Measurements from ENCODE around the gene TPCN2. TPM values are rescaled to one million over a fixed set of nuclear protein-coding genes. Genes with fewer than 3 reads are reported as not detected.
"Not testable (repeated sequence)": the region's sequence is repeated elsewhere in the genome, so short reads cannot be mapped to it uniquely, and the experiment has no call there.

Gene TPCN2
- total and polyA plus RNA-seq, 4 donors, result 1.5 to 27.9 (median 23.3) TPM

GRCh38 chr11:69134957-69135356 is 86.2 kb downstream of the TPCN2 start:
- Histone ChIP-seq H3K27ac (ENCODE audit: low read depth in 1 of 2, low read length in 2 of 2) (no peak overlapping the region), H3K36me3 (ENCODE audit: control insufficient read depth in 1 of 2, insufficient read depth in 2 of 2, low read length in 1 of 2) (no peaks in the 10 kb centered on the region), H3K4me1 (ENCODE audit: control insufficient read depth in 1 of 2, insufficient read depth in 2 of 2, low read length in 2 of 2) (no peaks in the 10 kb centered on the region), H3K4me3 (ENCODE audit: low read length in 2 of 2) (no peak overlapping the region), H3K9me3 (ENCODE audit: control insufficient read depth, low read length) (no peaks in the 10 kb centered on the region), H3K27me3 (ENCODE audit: control insufficient read depth in 1 of 2, insufficient read depth in 2 of 2, low read length in 1 of 2) (no peaks in the 10 kb centered on the region)
- DNase-seq, result no peak
- ATAC-seq (ENCODE audit: low FRiP score), result no peak
- 91 to 93% methylated on average over 8 of the region's 8 CpGs for WGBS, 2 donors
- intact Hi-C loops (cut with DNase I), result loop anchor here in 1 of 2 donors (10.0 kb wide), 1 partner anchor 110 kb away; no protein-coding TSS in a partner anchor

- Histone ChIP-seq H3K9me3 (ENCODE audit: control insufficient read depth, low read length) (no peaks in the 10 kb centered on the region), H3K4me1 (ENCODE audit: control insufficient read depth in 1 of 2, insufficient read depth in 2 of 2, low read length in 2 of 2) (no peaks in the 10 kb centered on the region), H3K27me3 (ENCODE audit: control insufficient read depth in 1 of 2, insufficient read depth in 2 of 2, low read length in 1 of 2) (no peaks in the 10 kb centered on the region), H3K4me3 (ENCODE audit: low read length in 2 of 2) (no peak overlapping the region), H3K27ac (ENCODE audit: low read depth in 1 of 2, low read length in 2 of 2) (no peak overlapping the region), H3K36me3 (ENCODE audit: control insufficient read depth in 1 of 2, insufficient read depth in 2 of 2, low read length in 1 of 2) (no peaks in the 10 kb centered on the region)
- 87 to 88% methylated on average over 14 of the region's 14 CpGs for WGBS, 2 donors
- ATAC-seq (ENCODE audit: low FRiP score) (no peak), DNase-seq (no peak)
- intact Hi-C loops (cut with DNase I), result loop anchor here in 1 of 2 donors (10.0 kb wide), 1 partner anchor 109 kb away; no protein-coding TSS in a partner anchor
Measured at GRCh38 chr11:69135420-69136363, 87.0 kb downstream of the TPCN2 start.

GRCh38 chr11:69136471-69136870 is 87.7 kb downstream of the TPCN2 start:
- WGBS, 2 donors, result 97% methylated on average over 9 of the region's 9 CpGs

GRCh38 chr11:69137151-69137844 is 88.6 kb downstream of the TPCN2 start:
- no peak for DNase-seq
- H3K4me3 ChIP-seq (ENCODE audit: low read length in 2 of 2), result no peak overlapping the region
- H3K4me1 ChIP-seq (ENCODE audit: control insufficient read depth in 1 of 2, insufficient read depth in 2 of 2, low read length in 2 of 2), result no peaks in the 10 kb centered on the region
- ATAC-seq (ENCODE audit: low FRiP score), result no peak
- WGBS, 2 donors, result 96% methylated on average over 8 of the region's 8 CpGs
- no peaks in the 10 kb centered on the region for H3K9me3 ChIP-seq (ENCODE audit: control insufficient read depth, low read length)
- no peak overlapping the region for H3K27ac ChIP-seq (ENCODE audit: low read depth in 1 of 2, low read length in 2 of 2)
- no peaks in the 10 kb centered on the region for H3K36me3 ChIP-seq (ENCODE audit: control insufficient read depth in 1 of 2, insufficient read depth in 2 of 2, low read length in 1 of 2)
- H3K27me3 ChIP-seq (ENCODE audit: control insufficient read depth in 1 of 2, insufficient read depth in 2 of 2, low read length in 1 of 2), result no peaks in the 10 kb centered on the region
- intact Hi-C loops (cut with DNase I), result loop anchor here in 1 of 2 donors (10.0 kb wide), 1 partner anchor 108 kb away; no protein-coding TSS in a partner anchor

More at GRCh38 chr11:69136471-69136870, 87.7 kb downstream of the TPCN2 start:
- Histone ChIP-seq H3K4me3 (ENCODE audit: low read length in 2 of 2) (no peak overlapping the region), H3K4me1 (ENCODE audit: control insufficient read depth in 1 of 2, insufficient read depth in 2 of 2, low read length in 2 of 2) (no peaks in the 10 kb centered on the region), H3K27ac (ENCODE audit: low read depth in 1 of 2, low read length in 2 of 2) (no peak overlapping the region), H3K27me3 (ENCODE audit: control insufficient read depth in 1 of 2, insufficient read depth in 2 of 2, low read length in 1 of 2) (no peaks in the 10 kb centered on the region), H3K9me3 (ENCODE audit: control insufficient read depth, low read length) (no peaks in the 10 kb centered on the region), H3K36me3 (ENCODE audit: control insufficient read depth in 1 of 2, insufficient read depth in 2 of 2, low read length in 1 of 2) (no peaks in the 10 kb centered on the region)
- ATAC-seq (ENCODE audit: low FRiP score), result no peak
- intact Hi-C loops (cut with DNase I), result loop anchor here in 1 of 2 donors (10.0 kb wide), 1 partner anchor 108 kb away; no protein-coding TSS in a partner anchor
- DNase-seq, result no peak

GRCh38 chr11:69138265-69138664 is 89.5 kb downstream of the TPCN2 start:
- intact Hi-C loops (cut with DNase I), result loop anchor here in 1 of 2 donors (10.0 kb wide), 1 partner anchor 107 kb away; no protein-coding TSS in a partner anchor
- Histone ChIP-seq H3K27me3 (ENCODE audit: control insufficient read depth in 1 of 2, insufficient read depth in 2 of 2, low read length in 1 of 2) (no peaks in the 10 kb centered on the region), H3K4me1 (ENCODE audit: control insufficient read depth in 1 of 2, insufficient read depth in 2 of 2, low read length in 2 of 2) (no peaks in the 10 kb centered on the region), H3K36me3 (ENCODE audit: control insufficient read depth in 1 of 2, insufficient read depth in 2 of 2, low read length in 1 of 2) (no peaks in the 10 kb centered on the region), H3K4me3 (ENCODE audit: low read length in 2 of 2) (no peak overlapping the region), H3K9me3 (ENCODE audit: control insufficient read depth, low read length) (no peaks in the 10 kb centered on the region), H3K27ac (ENCODE audit: low read depth in 1 of 2, low read length in 2 of 2) (no peak overlapping the region)
- WGBS, 2 donors, result 80 to 87% methylated on average over 3 of the region's 3 CpGs
- ATAC-seq (ENCODE audit: low FRiP score) (no peak), DNase-seq (no peak)

GRCh38 chr11:69140161-69140560 is 91.4 kb downstream of the TPCN2 start:
- 97% methylated on average over 7 of the region's 7 CpGs for WGBS, 2 donors
- H3K4me1 ChIP-seq (ENCODE audit: control insufficient read depth in 1 of 2, insufficient read depth in 2 of 2, low read length in 2 of 2); DNase-seq; intact Hi-C loops (cut with DNase I); H3K27me3 ChIP-seq (ENCODE audit: control insufficient read depth in 1 of 2, insufficient read depth in 2 of 2, low read length in 1 of 2); H3K4me3 ChIP-seq (ENCODE audit: low read length in 2 of 2); H3K9me3 ChIP-seq (ENCODE audit: control insufficient read depth, low read length); H3K27ac ChIP-seq (ENCODE audit: low read depth in 1 of 2, low read length in 2 of 2); ATAC-seq (ENCODE audit: low FRiP score); H3K36me3 ChIP-seq (ENCODE audit: control insufficient read depth in 1 of 2, insufficient read depth in 2 of 2, low read length in 1 of 2): not testable (repeated sequence)

- Histone ChIP-seq H3K36me3 (ENCODE audit: control insufficient read depth in 1 of 2, insufficient read depth in 2 of 2, low read length in 1 of 2) (no peaks in the 10 kb centered on the region), H3K27ac (ENCODE audit: low read depth in 1 of 2, low read length in 2 of 2) (no peak overlapping the region), H3K9me3 (ENCODE audit: control insufficient read depth, low read length) (no peaks in the 10 kb centered on the region), H3K4me1 (ENCODE audit: control insufficient read depth in 1 of 2, insufficient read depth in 2 of 2, low read length in 2 of 2) (no peaks in the 10 kb centered on the region), H3K27me3 (ENCODE audit: control insufficient read depth in 1 of 2, insufficient read depth in 2 of 2, low read length in 1 of 2) (no peaks in the 10 kb centered on the region), H3K4me3 (ENCODE audit: low read length in 2 of 2) (no peak overlapping the region)
- intact Hi-C loops (cut with DNase I), result no loop called here
- 94 to 95% methylated on average over 5 of the region's 5 CpGs for WGBS, 2 donors
- DNase-seq, result no peak
- ATAC-seq (ENCODE audit: low FRiP score), result no peak
Measured at GRCh38 chr11:69140635-69141034, 91.9 kb downstream of the TPCN2 start.

- Histone ChIP-seq H3K36me3 (ENCODE audit: control insufficient read depth in 1 of 2, insufficient read depth in 2 of 2, low read length in 1 of 2) (no peaks in the 10 kb centered on the region), H3K4me1 (ENCODE audit: control insufficient read depth in 1 of 2, insufficient read depth in 2 of 2, low read length in 2 of 2) (no peaks in the 10 kb centered on the region), H3K27ac (ENCODE audit: low read depth in 1 of 2, low read length in 2 of 2) (no peak overlapping the region), H3K9me3 (ENCODE audit: control insufficient read depth, low read length) (no peaks in the 10 kb centered on the region), H3K27me3 (ENCODE audit: control insufficient read depth in 1 of 2, insufficient read depth in 2 of 2, low read length in 1 of 2) (no peaks in the 10 kb centered on the region), H3K4me3 (ENCODE audit: low read length in 2 of 2) (no peak overlapping the region)
- intact Hi-C loops (cut with DNase I), result no loop called here
- no peak for DNase-seq
- 82 to 85% methylated on average over 8 of the region's 8 CpGs for WGBS, 2 donors
- ATAC-seq (ENCODE audit: low FRiP score), result no peak
Measured at GRCh38 chr11:69141742-69142141, 93.0 kb downstream of the TPCN2 start.

Measured in aorta (tissue), 5 donors.